Transverse colon (tissue), 4 donors: Measurements from ENCODE around the gene REEP6. TPM values are rescaled to one million over a fixed set of nuclear protein-coding genes. Genes with fewer than 3 reads are reported as not detected.

Experiments
- DNase-seq: peaks from one replicate; pipeline ENCODE4 v3.0.0-alpha.2; 2019
- H3K27ac ChIP-seq, 4 donors: fragments of 200-600 bp; sonication (generic); 2 replicates each; pipeline ENCODE4 v1.5.1; 2016 to 2018; ENCODE audit warnings: inconsistent platforms in 4 of 4
- H3K27me3 ChIP-seq: fragments of 200-600 bp; sonication (generic); 2 replicates; pipeline ENCODE4 v1.5.1; 2017; ENCODE audit warnings: inconsistent platforms
- H3K36me3 ChIP-seq, 4 donors: fragments of 200-600 bp; sonication (generic); 2 replicates each; pipeline ENCODE4 v1.5.1; 2017 to 2019; ENCODE audit warnings: inconsistent platforms in 4 of 4
- H3K4me1 ChIP-seq, 4 donors: fragments of 200-600 bp; sonication (generic); 2 replicates each; pipeline ENCODE4 v1.5.1; 2017 to 2020; ENCODE audit warnings: inconsistent platforms in 4 of 4
- H3K4me3 ChIP-seq, 4 donors: fragments of 200-600 bp; sonication (generic); 1 replicate in 1 of 4; 2 replicates in 3 of 4; pipeline versions ENCODE4 v1.5.1 to v1.6.1; 2017 to 2019; ENCODE audit warnings: inconsistent platforms in 4 of 4
- H3K9me3 ChIP-seq, 2 donors: fragments of 200-600 bp; sonication (generic); 2 replicates each; pipeline ENCODE4 v1.5.1; 2017 to 2019; ENCODE audit warnings: inconsistent platforms in 2 of 2
- EP300 ChIP-seq: sonication (generic); formaldehyde crosslinking; IDR thresholded peaks from one replicate; pipeline ENCODE4 v1.6.1; 2017; ENCODE audit warnings: antibody characterized with exemption, low read depth
- POLR2A ChIP-seq: fragments of 450-650 bp; IDR thresholded peaks from one replicate; pipeline ENCODE4 v1.6.1; 2016; ENCODE audit warnings: antibody characterized with exemption, mild to moderate bottlenecking, moderate library complexity
- POLR2AphosphoS5 ChIP-seq, 3 donors: sonication (generic); formaldehyde crosslinking; IDR thresholded peaks; one replicate each; pipeline ENCODE4 v1.6.1; 2016; ENCODE audit warnings: antibody characterized with exemption in 3 of 3
- WGBS, 2 donors: methylation state at CpG; one replicate each; pipeline ENCODE4 v1.1.5; 2018; ENCODE audit warnings: low coverage in 1 of 2; 5-methylcytosine and 5-hydroxymethylcytosine counted together
- in situ Hi-C, 4 donors: fragments of 200-750 bp; cut with MboI; loops; one replicate each; pipeline versions ENCODE4 v1.15.0 to v1.15.1; 2017; ENCODE audit warnings: low sequenced_read_pairs in 3 of 4, low pct_ligation_motif_present in 1 of 4, low pct_unique_long_range_greater_than_20kb in 1 of 4
- intact Hi-C: fragments of 100-400 bp; cut with DNase I; formaldehyde crosslinking; loops from one replicate; pipeline ENCODE4 v1.15.1; 2023; ENCODE audit warnings: low total_unique reads
- total RNA-seq, 4 donors: library from RNA; depleted of rRNA; stranded (reverse); fragments of >200 nt; gene quantifications; one replicate each; pipeline ENCODE4 v1.1.0, GENCODE V29; 2016
- TF ChIP-seq, protein P1 (sequence below), 5 experiments: fragments of 200-600 bp in 3 of 5; fragments of 450-650 bp in 2 of 5; sonication (generic) in 3 of 5; IDR thresholded peaks; 1 replicate in 2 of 5; 2 replicates in 3 of 5; pipeline ENCODE4 v1.5.1; 2016 to 2017; ENCODE audit warnings: antibody characterized with exemption in 5 of 5, inconsistent platforms in 3 of 5, mild to moderate bottlenecking in 2 of 5, moderate library complexity in 1 of 5

REEP6 gene
- total RNA-seq, 4 donors from 2014 or later = 2.2 to 3.3 TPM; not detected in 2

DNA sequence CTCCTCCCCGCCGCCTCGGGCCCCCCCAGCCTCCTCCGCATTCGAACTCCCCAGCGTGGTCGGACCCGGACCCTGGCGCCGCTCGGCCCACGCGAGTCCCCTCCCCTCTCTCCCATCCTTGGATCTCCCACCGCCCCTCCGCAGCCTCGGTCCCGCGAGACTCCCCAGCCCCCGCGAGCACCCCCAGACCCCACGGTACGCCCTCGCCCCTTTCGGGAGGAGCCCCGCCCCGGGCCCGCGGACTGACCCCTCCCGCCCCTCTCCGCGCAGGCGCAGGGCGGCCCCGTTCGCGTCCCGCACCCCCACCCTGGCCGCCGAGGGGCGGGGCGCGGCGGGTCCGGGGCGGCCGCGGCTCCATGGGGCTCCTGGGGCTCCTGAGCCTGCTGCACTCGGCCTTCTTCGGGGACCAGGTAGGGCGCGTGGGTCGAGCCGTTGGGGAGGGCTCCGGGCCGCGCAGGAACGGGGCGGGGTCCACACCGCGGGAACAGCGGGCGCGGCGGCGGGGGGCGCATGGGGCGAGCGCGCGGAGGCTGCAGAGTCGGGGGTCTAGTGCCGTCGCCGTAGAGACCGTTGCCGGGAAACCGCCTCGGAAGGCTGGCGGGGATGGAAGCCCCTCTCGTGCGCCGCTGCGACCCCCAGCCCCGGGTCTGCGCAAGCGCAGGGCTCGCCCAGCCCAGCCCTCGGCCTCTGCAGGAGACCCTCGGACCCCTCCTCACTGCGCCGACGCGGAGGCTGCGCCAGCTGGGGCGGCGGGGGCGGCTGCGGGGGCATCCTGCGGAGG lies 44.9 kb upstream of the REEP6 start:
- Histone ChIP-seq H3K4me3 (peak overlapping the region in 2 of 4 donors; percentile 26 to 43), H3K4me1 (peaks cover 9 to 25% (median 22%) of the 10 kb centered on the region in 4 donors), H3K27ac (no peak overlapping the region), H3K9me3 (no peaks in the 10 kb centered on the region), H3K27me3 (peaks cover 60% of the 10 kb centered on the region), H3K36me3 (peaks cover 0 to 12% (median 3%) of the 10 kb centered on the region in 4 donors)
- intact Hi-C loops = loop anchor here (10.0 kb wide), 1 partner anchor 151 kb away; no protein-coding TSS in a partner anchor
- in situ Hi-C loops = no loop called here
- 10% methylated on average over 27 of the region's 99 CpGs; no CpG with 5 or more reads in 1 of the 2 donors for WGBS, 2 donors
- no peak for DNase-seq
- TF ChIP-seq POLR2A (no peak), EP300 (no peak), POLR2AphosphoS5 (IDR thresholded peaks at IDR 0.05) (no peak)
- TF ChIP-seq, protein P1, sequence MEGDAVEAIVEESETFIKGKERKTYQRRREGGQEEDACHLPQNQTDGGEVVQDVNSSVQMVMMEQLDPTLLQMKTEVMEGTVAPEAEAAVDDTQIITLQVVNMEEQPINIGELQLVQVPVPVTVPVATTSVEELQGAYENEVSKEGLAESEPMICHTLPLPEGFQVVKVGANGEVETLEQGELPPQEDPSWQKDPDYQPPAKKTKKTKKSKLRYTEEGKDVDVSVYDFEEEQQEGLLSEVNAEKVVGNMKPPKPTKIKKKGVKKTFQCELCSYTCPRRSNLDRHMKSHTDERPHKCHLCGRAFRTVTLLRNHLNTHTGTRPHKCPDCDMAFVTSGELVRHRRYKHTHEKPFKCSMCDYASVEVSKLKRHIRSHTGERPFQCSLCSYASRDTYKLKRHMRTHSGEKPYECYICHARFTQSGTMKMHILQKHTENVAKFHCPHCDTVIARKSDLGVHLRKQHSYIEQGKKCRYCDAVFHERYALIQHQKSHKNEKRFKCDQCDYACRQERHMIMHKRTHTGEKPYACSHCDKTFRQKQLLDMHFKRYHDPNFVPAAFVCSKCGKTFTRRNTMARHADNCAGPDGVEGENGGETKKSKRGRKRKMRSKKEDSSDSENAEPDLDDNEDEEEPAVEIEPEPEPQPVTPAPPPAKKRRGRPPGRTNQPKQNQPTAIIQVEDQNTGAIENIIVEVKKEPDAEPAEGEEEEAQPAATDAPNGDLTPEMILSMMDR (IDR thresholded peaks at IDR 0.05) = no peak

- in situ Hi-C loops = no loop called here
- WGBS, 2 donors = 9% methylated on average over 36 of the region's 63 CpGs; no CpG with 5 or more reads in 1 of the 2 donors
- intact Hi-C loops = loop anchor here (10.0 kb wide), 1 partner anchor 152 kb away; no protein-coding TSS in a partner anchor
- Histone ChIP-seq H3K9me3 (no peaks in the 10 kb centered on the region), H3K4me3 (peak overlapping the region in 1 of 4 donors; percentile 43), H3K27me3 (peaks cover 67% of the 10 kb centered on the region), H3K27ac (no peak overlapping the region), H3K36me3 (peaks cover 0 to 7% (median 0%) of the 10 kb centered on the region in 4 donors), H3K4me1 (peaks cover 9 to 25% (median 22%) of the 10 kb centered on the region in 4 donors)
- no peak for DNase-seq
- TF ChIP-seq POLR2AphosphoS5 (IDR thresholded peaks at IDR 0.05) (no peak), POLR2A (no peak), EP300 (no peak)
- TF ChIP-seq, protein P1 (IDR thresholded peaks at IDR 0.05) = no peak
Measured at GRCh38 chr19:1446713-1447481, 44.1 kb upstream of the REEP6 start.

GRCh38 chr19:1447504-1447903 lies 43.5 kb upstream of the REEP6 start:
- in situ Hi-C loops = no loop called here
- peaks cover 0 to 1% (median 0%) of the 10 kb centered on the region in 4 donors for H3K36me3 ChIP-seq
- no peak overlapping the region for H3K27ac ChIP-seq
- no peaks in the 10 kb centered on the region for H3K9me3 ChIP-seq
- intact Hi-C loops = loop anchor here (10.0 kb wide), 1 partner anchor 153 kb away; no protein-coding TSS in a partner anchor
- no peak for TF ChIP-seq POLR2A
- no peak for TF ChIP-seq EP300
- TF ChIP-seq, protein P1 (IDR thresholded peaks at IDR 0.05) = no peak
- TF ChIP-seq POLR2AphosphoS5 (IDR thresholded peaks at IDR 0.05) = no peak
- WGBS, 2 donors = 15% methylated on average over 4 of the region's 4 CpGs; no CpG with 5 or more reads in 1 of the 2 donors
- H3K4me1 ChIP-seq = peaks cover 9 to 25% (median 22%) of the 10 kb centered on the region in 4 donors
- no peak overlapping the region for H3K4me3 ChIP-seq
- peaks cover 73% of the 10 kb centered on the region for H3K27me3 ChIP-seq
- DNase-seq = no peak

DNA sequence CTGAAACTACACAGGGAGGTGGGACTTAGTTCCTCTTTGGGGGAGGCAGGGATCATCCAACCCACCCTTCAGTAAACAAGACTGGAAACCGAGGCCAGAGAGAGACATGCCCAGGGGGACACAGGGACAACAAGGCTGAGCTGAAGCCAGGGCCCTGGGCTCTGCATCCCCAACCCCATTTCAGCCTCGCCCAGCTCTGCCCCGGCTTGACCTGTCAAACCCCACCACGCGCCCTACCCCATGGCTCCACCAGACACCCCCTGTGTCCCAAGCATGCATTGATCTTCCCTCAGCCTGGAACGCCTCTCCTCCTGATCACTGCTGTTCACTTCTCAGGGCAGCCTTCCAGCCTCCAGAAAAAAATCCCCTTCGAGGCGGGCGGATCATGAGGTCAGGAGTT lies 43.0 kb upstream of the REEP6 start:
- Histone ChIP-seq H3K4me1 (peaks cover 9 to 25% (median 22%) of the 10 kb centered on the region in 4 donors), H3K27ac (no peak overlapping the region), H3K9me3 (no peaks in the 10 kb centered on the region), H3K4me3 (no peak overlapping the region), H3K36me3 (no peaks in the 10 kb centered on the region), H3K27me3 (peaks cover 78% of the 10 kb centered on the region)
- WGBS, 2 donors = 77% methylated on average over 9 of the region's 9 CpGs; no CpG with 5 or more reads in 1 of the 2 donors
- TF ChIP-seq EP300 (no peak), POLR2AphosphoS5 (IDR thresholded peaks at IDR 0.05) (no peak), POLR2A (no peak)
- TF ChIP-seq, protein P1 (IDR thresholded peaks at IDR 0.05) = no peak
- in situ Hi-C loops = no loop called here
- intact Hi-C loops = loop anchor here (10.0 kb wide), 1 partner anchor 153 kb away; no protein-coding TSS in a partner anchor
- DNase-seq = no peak
